Coronary artery (tissue), 2 donors: ENCODE data around the gene NCOA4.
"Not testable (repeated sequence)": the region's sequence is repeated elsewhere in the genome, so short reads cannot be mapped to it uniquely, and the experiment has no call there.

Source experiments
- DNase-seq: peaks from one replicate; pipeline ENCODE4 v3.0.0-alpha.2; 2017; ENCODE audit warnings: low spot score
- H3K27ac ChIP-seq, 2 donors: fragments of 200-600 bp; sonication (generic); one replicate each; pipeline ENCODE4 v1.5.1; 2016 to 2019
- H3K4me3 ChIP-seq: fragments of 200-600 bp; sonication (generic); 2 replicates; pipeline ENCODE4 v1.5.1; 2016; ENCODE audit warnings: mild to moderate bottlenecking, moderate library complexity
- CTCF ChIP-seq: fragments of 200-600 bp; sonication (generic); IDR thresholded peaks from one replicate; pipeline ENCODE4 v1.5.1; 2019; ENCODE audit warnings: antibody characterized with exemption

Gene NCOA4

GRCh38 chr10:46062723-46063428 is 32.5 kb upstream of the NCOA4 start:
- TF ChIP-seq CTCF: no peak
- Histone ChIP-seq H3K27ac (no peak overlapping the region), H3K4me3 (no peak overlapping the region)
- peak; percentile 33 for DNase-seq

GRCh38 chr10:46060706-46061105 is 30.3 kb upstream of the NCOA4 start:
- no peak for DNase-seq
- Histone ChIP-seq H3K27ac (no peak overlapping the region), H3K4me3 (no peak overlapping the region)
- TF ChIP-seq CTCF: no peak

- DNase-seq, H3K27ac ChIP-seq: not testable (repeated sequence)
Observed at GRCh38 chr10:46057927-46058326, 27.5 kb upstream of the NCOA4 start.

GRCh38 chr10:46057038-46057437 is 26.6 kb upstream of the NCOA4 start:
- Histone ChIP-seq H3K4me3 (no peak overlapping the region), H3K27ac (no peak overlapping the region)
- TF ChIP-seq CTCF: no peak
- no peak for DNase-seq

More at GRCh38 chr10:46057927-46058326, 27.5 kb upstream of the NCOA4 start:
- H3K4me3 ChIP-seq: not testable (repeated sequence)

GRCh38 chr10:46055771-46056170 is 25.3 kb upstream of the NCOA4 start:
- DNase-seq: no peak
- no peak for TF ChIP-seq CTCF
- Histone ChIP-seq H3K4me3 (no peak overlapping the region), H3K27ac (no peak overlapping the region)

GRCh38 chr10:46053534-46054434 is 23.4 kb upstream of the NCOA4 start:
- no peak overlapping the region for H3K4me3 ChIP-seq

More at GRCh38 chr10:46053534-46054434, 23.4 kb upstream of the NCOA4 start:
- DNase-seq: no peak
- no peak overlapping the region for H3K27ac ChIP-seq
- TF ChIP-seq CTCF: no peak
